ENCODE measurements around the gene GGACT.
"Not testable (repeated sequence)": the region's sequence is repeated elsewhere in the genome, so short reads cannot be mapped to it uniquely, and the experiment has no call there.

GGACT gene

GRCh38 chr13:100532090-100532766 is 56.4 kb downstream of the GGACT start:
- no peak for DNase-seq (ENCODE audit: low read depth in 2 of 2, low spot score in 1 of 2)

GRCh38 chr13:100530671-100531213 is 57.8 kb downstream of the GGACT start:
- DNase-seq (ENCODE audit: low read depth in 2 of 2, low spot score in 1 of 2), result no peak

- no peak for DNase-seq (ENCODE audit: low read depth in 2 of 2, low spot score in 1 of 2)
Observed at GRCh38 chr13:100529666-100530377, 58.8 kb downstream of the GGACT start.

GRCh38 chr13:100528820-100529219 is 59.8 kb downstream of the GGACT start:
- no peak for DNase-seq (ENCODE audit: low read depth in 2 of 2, low spot score in 1 of 2)

GRCh38 chr13:100528353-100528752 is 60.2 kb downstream of the GGACT start:
- no peak for DNase-seq (ENCODE audit: low read depth in 2 of 2, low spot score in 1 of 2)

GRCh38 chr13:100527644-100528043 is 60.9 kb downstream of the GGACT start:
- DNase-seq (ENCODE audit: low read depth in 2 of 2, low spot score in 1 of 2), result no peak

- no peak for DNase-seq (ENCODE audit: low read depth in 2 of 2, low spot score in 1 of 2)
Observed at GRCh38 chr13:100526318-100527000, 62.1 kb downstream of the GGACT start.

GRCh38 chr13:100525453-100526317 is 62.9 kb downstream of the GGACT start:
- no peak for DNase-seq (ENCODE audit: low read depth in 2 of 2, low spot score in 1 of 2)

GRCh38 chr13:100524688-100525087 is 63.9 kb downstream of the GGACT start:
- DNase-seq (ENCODE audit: low read depth in 2 of 2, low spot score in 1 of 2), result not testable (repeated sequence)

GRCh38 chr13:100523981-100524386 is 64.6 kb downstream of the GGACT start:
- no peak for DNase-seq (ENCODE audit: low read depth in 2 of 2, low spot score in 1 of 2)

GRCh38 chr13:100523411-100523810 is 65.2 kb downstream of the GGACT start:
- no peak for DNase-seq (ENCODE audit: low read depth in 2 of 2, low spot score in 1 of 2)

- DNase-seq (ENCODE audit: low read depth in 2 of 2, low spot score in 1 of 2), result no peak
Observed at GRCh38 chr13:100522618-100523309, 65.8 kb downstream of the GGACT start.

GRCh38 chr13:100521851-100522617 is 66.6 kb downstream of the GGACT start:
- no peak for DNase-seq (ENCODE audit: low read depth in 2 of 2, low spot score in 1 of 2)

- DNase-seq (ENCODE audit: low read depth in 2 of 2, low spot score in 1 of 2), result no peak
Observed at GRCh38 chr13:100520936-100521850, 67.4 kb downstream of the GGACT start.

GRCh38 chr13:100519626-100520025 is 69.0 kb downstream of the GGACT start:
- no peak for DNase-seq (ENCODE audit: low read depth in 2 of 2, low spot score in 1 of 2)

GRCh38 chr13:100518394-100519062 is 70.1 kb downstream of the GGACT start:
- DNase-seq (ENCODE audit: low read depth in 2 of 2, low spot score in 1 of 2), result no peak

GRCh38 chr13:100517728-100518127 is 70.9 kb downstream of the GGACT start:
- DNase-seq (ENCODE audit: low read depth in 2 of 2, low spot score in 1 of 2), result no peak

- no peak for DNase-seq (ENCODE audit: low read depth in 2 of 2, low spot score in 1 of 2)
Observed at GRCh38 chr13:100517135-100517534, 71.5 kb downstream of the GGACT start.

Data from stimulated activated CD8-positive, alpha-beta memory T cell treated with anti-CD3 and anti-CD28 coated beads, Interleukin-4, amount 100 ng/mL, for 1 hour (primary cell).